ENCODE results near the gene HSPG2.
"Not testable (repeated sequence)": the region's sequence is repeated elsewhere in the genome, so short reads cannot be mapped to it uniquely, and the experiment has no call there.

HSPG2 gene

DNA sequence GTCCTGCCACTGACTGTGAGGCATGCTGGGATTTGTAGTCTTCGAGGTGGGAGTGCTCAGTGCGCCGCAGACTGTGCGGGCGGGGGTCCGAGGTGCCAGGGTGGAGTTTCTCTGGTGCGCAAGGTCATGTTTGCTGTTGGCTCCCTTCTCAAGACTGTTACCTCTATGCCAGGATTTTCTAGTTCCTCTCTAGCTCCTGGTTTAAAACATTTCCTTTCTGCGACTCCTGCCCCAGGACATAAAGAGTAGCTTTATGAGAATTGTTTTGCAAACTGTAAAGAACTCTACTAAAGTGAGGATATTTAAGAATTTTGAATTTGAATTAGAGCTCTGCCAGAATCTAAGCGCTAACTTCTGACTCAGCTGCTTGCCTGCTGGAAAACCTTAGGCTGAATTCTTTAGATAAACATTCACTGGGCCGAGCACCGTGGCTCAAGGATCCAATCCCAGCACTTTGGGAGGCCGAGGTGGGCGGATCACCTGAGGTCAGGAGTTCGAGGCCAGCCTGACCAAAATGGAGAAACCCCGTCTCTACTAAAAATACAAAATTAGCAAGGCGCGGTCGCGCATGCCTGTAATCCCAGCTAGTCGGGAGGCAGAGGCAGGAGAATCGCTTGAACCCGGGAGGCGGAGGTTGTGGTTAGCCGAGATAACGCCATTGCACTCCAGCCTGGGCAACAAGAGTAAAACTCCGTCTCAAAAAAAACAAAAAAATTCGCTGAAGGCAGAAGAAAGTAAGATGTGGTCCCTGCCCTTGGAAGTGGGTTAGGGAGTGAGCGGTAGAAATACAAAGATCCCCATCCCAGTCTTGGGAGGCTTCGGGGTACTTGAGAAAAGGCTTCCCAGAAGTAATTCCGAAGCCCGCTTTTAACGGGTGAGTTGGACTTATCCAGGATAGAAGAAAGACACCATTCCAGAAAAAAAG, 153.2 kb downstream of the HSPG2 start:
- DNase-seq: no peak

DNA sequence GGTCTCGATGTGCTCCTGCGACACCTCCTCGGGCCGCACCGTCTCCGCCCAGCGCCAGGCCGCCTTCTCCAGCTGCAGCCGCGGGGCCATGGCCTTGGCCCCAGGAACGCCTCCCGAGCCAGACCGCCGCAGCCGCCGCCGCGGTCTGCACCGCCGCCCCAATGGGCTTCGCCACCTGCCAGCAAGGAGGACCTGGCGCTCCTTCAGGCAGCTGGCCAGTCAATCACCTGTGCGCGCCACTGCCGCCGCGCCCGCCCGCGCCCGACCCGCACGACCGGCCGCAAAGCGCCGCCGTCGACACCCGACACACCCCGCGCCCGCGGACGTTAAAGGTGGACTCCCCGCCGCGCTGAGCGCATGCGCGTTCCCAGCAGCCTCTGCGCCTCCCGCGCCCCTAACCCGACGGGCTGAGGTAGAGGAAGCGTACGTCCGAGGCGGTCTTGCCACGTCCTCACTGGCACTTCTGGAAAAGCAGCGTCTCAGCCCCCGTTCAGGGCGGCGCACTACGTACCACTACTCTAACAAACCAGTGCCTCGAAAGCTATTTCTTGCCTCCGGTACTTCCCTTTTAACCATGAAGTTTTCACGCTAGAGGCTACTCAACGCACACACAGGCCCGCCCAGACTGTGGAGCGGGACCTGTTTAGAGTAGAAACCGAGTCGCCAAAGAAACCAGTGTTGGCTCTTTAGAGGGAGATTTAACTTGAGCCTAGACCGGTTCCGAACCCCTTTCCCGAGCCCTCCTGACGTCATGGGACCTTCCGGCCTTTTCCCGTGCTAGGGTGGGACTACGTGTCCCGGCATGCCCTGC, 154.0 kb downstream of the HSPG2 start, which contains the start of gene USP48:
TSS of gene USP48 (minus strand) at position 282 of the 811 bp plus-strand sequence. CDS start at position 90, 192 bp downstream.
- peak; percentile 93 to 98 (median 94) for DNase-seq

DNA sequence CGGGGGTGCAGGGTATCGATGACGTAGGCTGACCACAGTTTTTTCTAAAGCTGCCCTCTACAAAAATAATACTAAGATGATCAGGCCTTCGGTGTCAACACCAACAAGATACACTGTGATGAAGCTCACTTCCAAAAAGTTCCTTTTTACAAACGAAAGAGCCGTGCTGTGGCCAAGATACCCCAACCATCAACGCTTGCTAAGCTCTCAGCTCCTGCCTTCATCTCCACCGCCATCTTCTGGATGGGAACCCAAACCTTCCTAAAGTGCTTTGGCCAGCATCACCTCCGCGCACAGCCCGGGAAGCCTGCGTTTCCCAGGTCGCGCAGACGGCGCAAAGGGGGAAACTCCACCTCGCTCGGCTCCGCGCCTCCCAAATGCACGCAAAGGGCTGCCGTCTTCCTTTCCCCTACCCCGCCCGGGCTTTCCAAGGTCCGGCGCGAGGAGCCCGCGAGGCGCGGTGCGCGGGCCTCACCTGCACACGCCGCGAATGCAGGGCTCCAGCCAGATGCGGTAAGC, 154.7 kb downstream of the HSPG2 start:
- peak; percentile 7 to 66 (median 41) for DNase-seq

DNA sequence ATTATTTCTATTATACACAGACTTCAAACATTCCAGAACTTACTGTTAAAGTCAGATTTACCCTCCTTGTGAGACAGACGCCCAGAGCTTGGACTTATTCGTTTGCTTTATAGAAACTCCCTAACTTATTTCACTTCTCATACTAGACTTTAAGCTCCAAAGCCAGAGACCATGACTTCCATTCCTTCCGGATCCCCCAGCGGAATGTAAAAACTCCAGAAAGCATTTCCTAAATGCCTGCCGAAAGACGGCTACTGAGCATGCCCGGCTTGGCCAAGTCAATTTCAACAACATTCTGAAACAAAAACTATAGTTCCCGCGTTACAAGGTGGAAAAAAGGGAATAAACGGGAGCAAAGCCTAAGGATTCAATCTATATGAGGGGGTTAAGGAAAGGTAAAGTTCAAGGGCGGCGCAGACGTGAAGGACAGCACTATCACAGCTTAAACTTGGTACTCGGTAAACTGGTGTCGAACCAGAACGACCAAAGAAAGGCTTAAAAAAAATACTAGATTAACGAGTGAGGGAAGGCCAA, 155.2 kb downstream of the HSPG2 start:
- no peak for DNase-seq

DNA sequence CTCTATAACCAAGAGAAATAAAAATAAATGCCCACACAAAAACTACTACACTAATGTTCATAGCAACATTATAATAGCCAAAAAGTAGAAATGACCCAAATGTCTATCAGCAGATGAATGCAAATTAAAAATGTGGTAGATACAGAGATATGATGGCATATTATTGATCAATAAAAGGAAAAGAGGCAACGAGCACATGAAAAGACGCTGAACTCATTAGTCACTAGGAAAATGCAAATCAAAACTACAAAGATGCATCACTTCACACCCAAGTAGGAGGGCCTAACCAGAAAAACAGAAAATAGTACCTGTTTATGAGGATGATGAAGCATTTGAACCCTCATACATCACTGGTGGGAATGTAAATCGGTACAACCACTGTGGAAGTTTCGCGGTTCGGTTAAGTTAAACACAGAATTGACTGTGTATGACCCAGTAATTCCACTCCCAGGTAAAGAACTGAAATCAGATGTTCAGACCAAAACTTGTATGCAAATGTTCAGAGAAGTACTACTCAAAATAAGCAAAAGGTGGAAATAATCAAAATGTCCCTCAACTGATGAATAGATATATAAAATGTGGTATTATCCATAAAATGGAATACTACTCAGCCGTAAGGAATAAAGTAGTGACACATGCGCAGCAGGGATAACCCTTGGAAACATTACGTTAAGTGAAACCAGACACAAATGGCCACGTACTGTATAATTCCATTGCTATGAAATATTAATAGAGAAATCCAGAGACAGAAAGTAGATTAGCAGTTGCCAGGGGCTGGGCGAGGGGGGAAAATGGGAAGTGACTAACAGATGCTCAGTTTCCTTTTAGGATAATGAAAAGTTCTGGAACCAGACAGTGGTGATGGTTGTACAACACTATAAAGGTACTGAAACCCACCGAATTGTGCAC, 157.2 kb downstream of the HSPG2 start:
- DNase-seq: peak in 1 of 5 donors; percentile 66

DNA sequence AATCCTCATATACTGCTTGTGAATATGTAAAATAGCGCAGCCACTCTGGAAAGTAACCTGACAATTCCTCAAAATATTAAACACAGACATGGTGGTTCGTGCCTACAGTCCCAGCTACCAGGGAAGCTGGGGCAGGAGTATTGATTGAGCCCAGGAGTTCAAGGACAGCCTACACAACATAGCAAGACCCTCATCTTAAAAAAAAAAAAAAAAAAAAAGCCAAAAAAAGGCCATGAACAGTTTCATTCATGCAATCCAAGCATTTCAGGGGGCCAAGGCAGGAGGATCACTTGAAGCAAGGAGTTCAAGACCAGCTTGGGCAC, 158.7 kb downstream of the HSPG2 start:
- no peak for DNase-seq

DNA sequence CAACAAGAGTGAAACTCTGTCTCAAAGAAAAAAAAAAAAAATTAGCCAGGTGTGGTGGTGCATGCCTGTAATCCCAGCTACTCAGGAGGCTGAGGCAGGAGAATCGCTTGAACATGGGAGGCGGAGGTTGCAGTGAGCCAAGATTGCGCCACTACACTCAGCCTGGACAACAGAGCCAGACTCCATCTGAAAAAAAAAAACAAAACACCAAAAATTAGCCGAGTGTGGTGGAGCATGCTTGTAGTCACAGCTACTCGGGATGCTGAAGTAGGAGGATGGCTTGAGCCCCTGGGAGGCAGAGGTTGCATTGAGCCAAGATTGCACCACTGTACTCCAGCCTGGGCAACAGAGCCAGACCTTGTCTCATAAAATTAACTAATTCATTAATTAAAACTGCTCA, 160.2 kb downstream of the HSPG2 start:
- DNase-seq: not testable (repeated sequence)

DNA sequence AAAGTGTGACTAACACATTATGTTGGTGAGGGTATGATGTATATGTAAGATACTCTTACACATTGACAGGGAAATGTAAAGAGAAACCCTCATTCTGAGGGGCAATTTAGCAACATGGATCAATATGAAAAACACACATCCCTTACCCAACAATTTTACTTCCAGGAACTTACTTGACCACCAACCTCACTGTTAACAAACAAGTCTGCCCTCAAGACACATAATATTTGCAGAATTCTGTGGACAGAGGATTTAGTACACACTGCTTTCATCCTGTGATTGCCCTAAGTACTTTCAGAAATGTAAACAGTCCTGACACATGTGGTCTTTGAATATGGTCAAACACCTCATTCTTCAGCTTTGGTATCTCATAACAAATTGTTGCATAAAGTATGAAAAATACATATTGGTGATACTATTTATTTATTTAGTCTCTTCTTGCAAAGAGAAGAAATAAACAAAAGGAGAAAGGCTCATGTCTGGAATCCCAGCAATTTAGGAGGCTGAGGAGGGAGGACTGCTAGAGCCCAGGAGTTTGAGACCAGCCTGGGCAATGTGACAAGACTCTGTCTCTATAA, 161.0 kb downstream of the HSPG2 start:
- no peak for DNase-seq

DNA sequence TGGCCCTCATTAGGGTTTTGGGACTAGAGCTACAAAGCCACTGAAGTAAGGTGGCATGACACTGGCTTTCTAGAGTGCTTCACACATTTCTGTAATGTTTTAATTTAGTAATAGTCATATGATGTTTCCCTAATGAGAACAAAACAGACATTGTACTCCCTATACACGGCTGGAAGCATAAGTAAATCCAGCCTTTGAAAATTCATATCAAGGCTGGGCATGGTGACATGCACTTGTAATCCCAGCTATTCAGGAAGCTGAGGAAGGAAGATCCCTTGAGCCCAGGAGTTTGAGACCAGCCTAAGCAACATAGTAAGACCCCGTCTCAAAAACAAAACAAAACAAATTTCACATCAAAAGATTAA, 161.6 kb downstream of the HSPG2 start:
- DNase-seq: no peak

DNA sequence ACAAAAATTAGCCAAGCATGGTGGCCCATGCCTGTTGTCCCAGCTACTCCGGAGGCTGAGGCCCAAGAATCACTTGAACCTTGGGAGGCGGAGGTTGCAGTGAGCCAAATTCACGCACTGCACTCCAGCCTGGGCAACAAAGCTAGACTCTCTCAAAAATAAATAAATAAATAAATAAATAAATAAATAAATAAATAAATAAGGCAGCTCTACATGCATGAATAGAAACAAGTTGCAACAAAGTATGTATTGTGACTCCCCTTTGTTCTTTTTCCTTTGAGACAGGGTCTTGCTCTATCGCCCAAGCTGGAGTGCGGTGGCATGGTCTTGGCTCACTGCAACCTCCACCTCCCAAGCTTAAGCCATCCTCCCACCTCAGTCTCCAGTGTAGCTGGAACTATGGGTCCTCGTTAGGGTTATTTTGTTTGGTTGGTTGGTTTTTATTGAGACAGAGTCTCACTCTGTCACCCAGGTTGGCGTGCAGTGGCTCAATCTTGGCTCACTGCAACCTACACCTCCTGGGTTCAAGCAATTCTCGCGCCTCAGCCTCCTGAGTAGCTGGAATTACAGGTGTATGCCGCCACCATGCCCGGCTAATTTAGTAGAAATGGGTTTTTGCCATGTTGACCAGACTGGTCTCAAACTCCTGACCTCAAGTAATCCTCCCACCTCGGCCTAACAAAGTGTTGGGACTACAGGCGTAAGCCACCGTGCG, 162.1 kb downstream of the HSPG2 start:
- no peak for DNase-seq

DNA sequence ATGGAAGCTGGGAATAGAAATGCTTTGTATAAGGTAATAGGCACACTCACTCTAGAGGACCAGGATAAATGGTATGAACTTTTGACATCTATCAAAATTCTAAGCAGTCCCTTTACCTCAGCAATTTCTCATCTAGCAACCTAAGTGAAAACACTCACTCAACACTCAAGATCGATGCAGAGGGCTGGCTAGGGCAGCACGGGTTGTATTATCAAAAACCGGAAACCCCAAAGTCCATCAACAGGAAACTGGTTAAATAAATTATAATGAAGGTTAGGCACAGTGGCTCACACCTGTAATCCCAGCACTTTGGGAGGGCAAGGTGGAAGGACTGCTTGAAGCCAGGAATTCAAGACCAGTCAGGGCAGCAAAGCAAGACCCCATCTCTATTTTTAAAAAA, 163.5 kb downstream of the HSPG2 start:
- DNase-seq: peak in 2 of 5 donors; percentile 19 to 43

Measured in T-helper 1 cell (primary cell).